Measurements from ENCODE around the gene CHKA.

The CHKA gene

DNA sequence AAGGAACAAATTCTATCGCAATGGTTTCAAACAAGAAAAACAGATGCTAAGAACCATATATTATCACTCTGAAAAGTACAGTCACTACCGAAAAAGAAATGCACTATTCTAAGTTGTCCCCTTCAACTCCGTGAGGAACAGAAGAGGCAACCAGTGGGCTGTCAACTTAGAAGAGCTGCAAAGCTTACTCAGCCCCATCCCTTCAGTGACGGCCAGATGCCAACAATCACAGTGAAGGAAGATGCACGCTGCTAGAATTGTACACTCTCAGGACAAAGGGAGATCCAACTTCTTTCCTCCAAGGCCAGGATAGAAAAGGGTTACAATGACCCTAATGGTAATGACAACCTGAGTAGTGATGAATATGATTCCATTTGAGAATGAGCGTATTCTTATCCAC lies 38.5 kb upstream of the CHKA start:
- H3K4me3 ChIP-seq: no peak overlapping the region
- DNase-seq (ENCODE audit: low read depth, low spot score): no peak
- no peak overlapping the region for H3K27ac ChIP-seq
- TF ChIP-seq POLR2AphosphoS5 (IDR thresholded peaks at IDR 0.05; ENCODE audit: borderline replicate concordance, low read depth, low read length): no peak
- no peak for TF ChIP-seq EZH2 (IDR thresholded peaks at IDR 0.05)
- TF ChIP-seq FOXP2 (optimal IDR thresholded peaks at IDR 0.05; ENCODE audit: control extremely low read depth, extremely low read length, insufficient read depth): no peak
- no peaks in the 10 kb centered on the region for H3K9me3 ChIP-seq (ENCODE audit: low read depth, low read length)
- peaks cover 15% of the 10 kb centered on the region for H3K36me3 ChIP-seq (ENCODE audit: insufficient read depth, low read length)
- H3K9ac ChIP-seq (ENCODE audit: insufficient read length): no peak overlapping the region

- TF ChIP-seq FOXP2 (optimal IDR thresholded peaks at IDR 0.05; ENCODE audit: control extremely low read depth, extremely low read length, insufficient read depth) (no peak), POLR2AphosphoS5 (IDR thresholded peaks at IDR 0.05; ENCODE audit: borderline replicate concordance, low read depth, low read length) (no peak), EZH2 (IDR thresholded peaks at IDR 0.05) (no peak)
- DNase-seq (ENCODE audit: low read depth, low spot score): no peak
- H3K9ac ChIP-seq (ENCODE audit: insufficient read length): no peak overlapping the region
- no peak overlapping the region for H3K4me3 ChIP-seq
- no peak overlapping the region for H3K27ac ChIP-seq
- peaks cover 12% of the 10 kb centered on the region for H3K36me3 ChIP-seq (ENCODE audit: insufficient read depth, low read length)
- H3K9me3 ChIP-seq (ENCODE audit: low read depth, low read length): no peaks in the 10 kb centered on the region
Observed at GRCh38 chr11:68159161-68159560, 38.0 kb upstream of the CHKA start.

DNA sequence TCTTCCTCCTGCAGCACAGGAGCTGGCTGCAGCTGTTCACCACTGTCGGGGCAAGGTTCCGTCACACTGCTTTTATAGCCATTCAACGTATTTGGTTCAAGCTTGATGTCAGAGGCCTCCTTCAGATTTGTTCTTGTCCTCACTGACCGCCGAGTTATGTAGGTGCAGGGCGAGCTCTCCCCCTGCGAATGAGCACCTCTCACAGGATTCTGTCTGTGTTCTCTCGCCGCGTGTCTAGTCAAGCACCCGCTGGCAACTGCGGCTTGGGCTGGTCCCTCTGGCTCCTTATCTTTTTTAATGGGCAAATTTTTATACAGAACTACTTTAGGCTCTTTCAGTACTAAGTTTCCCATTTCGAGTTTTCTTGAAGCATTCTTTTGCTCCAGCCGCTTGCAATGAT lies 37.4 kb upstream of the CHKA start:
- Histone ChIP-seq H3K9me3 (ENCODE audit: low read depth, low read length) (no peaks in the 10 kb centered on the region), H3K36me3 (ENCODE audit: insufficient read depth, low read length) (peaks cover 12% of the 10 kb centered on the region), H3K27ac (no peak overlapping the region), H3K9ac (ENCODE audit: insufficient read length) (no peak overlapping the region), H3K4me3 (no peak overlapping the region)
- no peak for DNase-seq (ENCODE audit: low read depth, low spot score)
- TF ChIP-seq POLR2AphosphoS5 (IDR thresholded peaks at IDR 0.05; ENCODE audit: borderline replicate concordance, low read depth, low read length) (no peak), EZH2 (IDR thresholded peaks at IDR 0.05) (no peak), FOXP2 (optimal IDR thresholded peaks at IDR 0.05; ENCODE audit: control extremely low read depth, extremely low read length, insufficient read depth) (no peak)

DNA sequence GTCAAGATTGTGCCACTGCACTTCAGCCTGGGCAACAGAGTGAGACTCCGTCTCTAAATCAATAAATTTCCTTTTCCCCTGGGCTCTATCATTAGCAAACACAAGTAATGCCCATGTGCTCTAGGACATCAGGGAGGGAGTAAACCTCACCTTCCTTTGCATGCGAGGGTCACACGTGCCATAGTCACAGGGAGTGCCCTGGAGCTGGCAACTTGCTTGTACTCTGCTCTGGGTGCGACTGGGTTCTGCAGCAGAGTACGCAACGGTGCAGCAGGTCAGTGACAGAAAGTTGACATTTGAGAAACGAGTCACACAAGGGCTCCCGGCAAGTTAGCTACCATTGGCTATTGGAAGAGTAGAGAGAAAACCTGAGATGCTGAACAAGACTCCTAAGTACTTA lies 32.6 kb upstream of the CHKA start:
- H3K27ac ChIP-seq: no peak overlapping the region
- no peaks in the 10 kb centered on the region for H3K9me3 ChIP-seq (ENCODE audit: low read depth, low read length)
- no peak for DNase-seq (ENCODE audit: low read depth, low spot score)
- H3K4me3 ChIP-seq: no peak overlapping the region
- no peak overlapping the region for H3K9ac ChIP-seq (ENCODE audit: insufficient read length)
- peaks cover 10% of the 10 kb centered on the region for H3K36me3 ChIP-seq (ENCODE audit: insufficient read depth, low read length)
- TF ChIP-seq EZH2 (IDR thresholded peaks at IDR 0.05) (no peak), FOXP2 (optimal IDR thresholded peaks at IDR 0.05; ENCODE audit: control extremely low read depth, extremely low read length, insufficient read depth) (no peak), POLR2AphosphoS5 (IDR thresholded peaks at IDR 0.05; ENCODE audit: borderline replicate concordance, low read depth, low read length) (no peak)

GRCh38 chr11:68150037-68150436 lies 28.8 kb upstream of the CHKA start:
- no peak for TF ChIP-seq POLR2AphosphoS5 (IDR thresholded peaks at IDR 0.05; ENCODE audit: borderline replicate concordance, low read depth, low read length)
- TF ChIP-seq EZH2 (IDR thresholded peaks at IDR 0.05): no peak
- no peak for TF ChIP-seq FOXP2 (optimal IDR thresholded peaks at IDR 0.05; ENCODE audit: control extremely low read depth, extremely low read length, insufficient read depth)
- no peak for DNase-seq (ENCODE audit: low read depth, low spot score)
- no peak overlapping the region for H3K9ac ChIP-seq (ENCODE audit: insufficient read length)
- H3K9me3 ChIP-seq (ENCODE audit: low read depth, low read length): no peaks in the 10 kb centered on the region
- H3K36me3 ChIP-seq (ENCODE audit: insufficient read depth, low read length): no peaks in the 10 kb centered on the region
- no peak overlapping the region for H3K4me3 ChIP-seq
- H3K27ac ChIP-seq: no peak overlapping the region

- Histone ChIP-seq H3K27ac (no peak overlapping the region), H3K36me3 (ENCODE audit: insufficient read depth, low read length) (no peaks in the 10 kb centered on the region), H3K4me3 (no peak overlapping the region), H3K9me3 (ENCODE audit: low read depth, low read length) (no peaks in the 10 kb centered on the region), H3K9ac (ENCODE audit: insufficient read length) (no peak overlapping the region)
- DNase-seq (ENCODE audit: low read depth, low spot score): no peak
- TF ChIP-seq EZH2 (IDR thresholded peaks at IDR 0.05) (no peak), POLR2AphosphoS5 (IDR thresholded peaks at IDR 0.05; ENCODE audit: borderline replicate concordance, low read depth, low read length) (no peak), FOXP2 (optimal IDR thresholded peaks at IDR 0.05; ENCODE audit: control extremely low read depth, extremely low read length, insufficient read depth) (no peak)
Observed at GRCh38 chr11:68149417-68149816, 28.2 kb upstream of the CHKA start.

DNA sequence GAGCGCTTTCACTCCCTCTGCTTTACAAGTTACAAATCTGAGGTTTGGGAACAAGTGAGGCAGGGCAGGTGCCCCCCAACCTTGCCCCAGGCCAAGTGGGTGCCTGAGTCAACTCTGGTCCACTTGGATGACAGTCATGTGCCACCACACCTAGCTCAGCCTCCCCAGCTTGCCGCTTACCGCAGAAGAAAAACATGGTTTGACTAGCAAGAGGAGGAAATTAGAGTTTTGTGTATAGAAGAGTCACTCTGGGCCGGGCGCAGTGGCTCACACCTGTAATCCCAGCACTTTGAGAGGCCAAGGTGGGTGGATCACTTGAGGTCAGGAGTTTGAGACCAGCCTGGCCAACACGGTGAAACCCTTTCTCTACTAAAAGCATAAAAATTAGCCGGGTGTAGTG lies 27.7 kb upstream of the CHKA start:
- Histone ChIP-seq H3K4me3 (no peak overlapping the region), H3K36me3 (ENCODE audit: insufficient read depth, low read length) (no peaks in the 10 kb centered on the region), H3K27ac (no peak overlapping the region), H3K9ac (ENCODE audit: insufficient read length) (no peak overlapping the region), H3K9me3 (ENCODE audit: low read depth, low read length) (no peaks in the 10 kb centered on the region)
- TF ChIP-seq EZH2 (IDR thresholded peaks at IDR 0.05) (no peak), FOXP2 (optimal IDR thresholded peaks at IDR 0.05; ENCODE audit: control extremely low read depth, extremely low read length, insufficient read depth) (no peak), POLR2AphosphoS5 (IDR thresholded peaks at IDR 0.05; ENCODE audit: borderline replicate concordance, low read depth, low read length) (no peak)
- DNase-seq (ENCODE audit: low read depth, low spot score): no peak

DNA sequence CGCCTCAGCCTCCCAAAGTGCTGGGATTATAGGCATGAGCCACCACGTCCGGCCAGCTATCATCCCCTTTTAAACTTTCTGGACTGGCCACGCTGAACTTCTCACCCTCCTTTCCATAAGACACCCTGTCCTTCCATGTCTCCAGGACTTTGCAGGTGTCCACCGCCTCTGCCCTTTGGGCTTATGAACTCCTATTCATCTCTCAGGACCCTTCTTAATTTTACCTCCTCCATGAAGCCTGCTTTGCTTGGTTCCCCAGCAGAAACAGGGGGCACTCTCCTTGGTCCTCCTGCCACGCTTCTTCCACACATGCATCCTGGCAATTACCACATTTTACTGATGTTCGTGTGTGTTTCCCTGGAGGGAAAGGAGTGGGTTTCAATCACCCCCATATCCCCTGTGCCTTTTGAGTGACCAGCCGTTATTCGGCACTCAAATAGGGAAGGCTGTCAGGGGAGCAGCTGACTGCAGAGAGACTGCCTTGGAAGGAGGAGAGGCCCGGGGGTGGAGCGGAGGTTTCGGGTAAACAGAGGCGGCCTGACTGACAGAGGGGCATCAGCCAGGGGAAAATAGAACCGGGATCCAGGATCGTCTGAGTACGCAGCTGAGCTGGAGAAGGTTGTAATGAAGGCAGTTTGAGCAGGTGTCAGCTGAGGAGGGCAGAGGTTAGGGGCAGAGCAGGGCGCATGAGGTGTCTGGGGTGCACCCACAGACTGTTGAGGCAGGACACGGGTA lies 27.1 kb upstream of the CHKA start:
- H3K27ac ChIP-seq: no peak overlapping the region
- TF ChIP-seq EZH2 (IDR thresholded peaks at IDR 0.05) (no peak), FOXP2 (optimal IDR thresholded peaks at IDR 0.05; ENCODE audit: control extremely low read depth, extremely low read length, insufficient read depth) (no peak), POLR2AphosphoS5 (IDR thresholded peaks at IDR 0.05; ENCODE audit: borderline replicate concordance, low read depth, low read length) (no peak)
- H3K9ac ChIP-seq (ENCODE audit: insufficient read length): no peak overlapping the region
- H3K36me3 ChIP-seq (ENCODE audit: insufficient read depth, low read length): no peaks in the 10 kb centered on the region
- no peak overlapping the region for H3K4me3 ChIP-seq
- no peaks in the 10 kb centered on the region for H3K9me3 ChIP-seq (ENCODE audit: low read depth, low read length)
- DNase-seq (ENCODE audit: low read depth, low spot score): no peak

Data from SK-N-MC (cell line).